ENCODE results near the gene CAND1. TPM values are rescaled to one million over a fixed set of nuclear protein-coding genes. Genes with fewer than 3 reads are reported as not detected.

The CAND1 gene
- total RNA-seq, 1 experiment from 2014 or later: 236 TPM

DNA sequence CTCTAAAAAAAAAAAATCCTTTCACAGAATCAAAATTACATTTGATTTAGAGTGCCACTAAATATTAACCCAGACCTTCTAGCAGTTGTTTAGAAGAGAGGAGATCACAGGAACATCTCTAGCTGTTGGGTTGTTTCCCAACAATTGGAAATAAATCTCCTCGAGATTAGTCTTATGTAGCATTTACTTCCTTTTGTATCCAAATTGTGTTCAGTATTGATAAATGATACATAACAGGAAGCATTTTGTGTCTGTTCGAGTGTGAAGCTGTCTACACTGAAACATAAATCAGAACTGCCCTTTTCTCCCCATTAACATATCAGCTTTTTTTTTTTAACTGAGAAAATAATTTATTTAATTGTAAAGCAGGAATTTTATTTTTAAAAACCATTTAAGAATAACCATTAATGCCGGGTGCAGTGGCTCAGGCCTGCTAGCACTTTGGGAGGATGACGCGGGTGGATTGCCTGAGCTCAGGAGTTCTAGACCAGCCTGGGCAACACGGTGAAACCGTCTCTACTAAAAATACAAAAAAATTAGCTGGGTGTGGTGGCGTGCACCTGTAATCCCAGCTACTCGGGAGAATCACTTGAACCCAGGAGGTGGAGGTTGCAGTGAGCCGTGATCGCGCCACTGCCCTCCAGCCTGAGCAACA lies 14.7 kb upstream of the CAND1 start:
- no peaks in the 10 kb centered on the region for H3K36me3 Mint-ChIP-seq
- TF ChIP-seq KAT7 (CRISPR knock-in tag; IDR thresholded peaks at IDR 0.05; ENCODE audit: borderline replicate concordance): no peak
- TF ChIP-seq TCF7 (CRISPR knock-in tag; IDR thresholded peaks at IDR 0.05; ENCODE audit: low read depth): no peak
- no peak for TF ChIP-seq NR3C1 (CRISPR knock-in tag; conservative IDR thresholded peaks at IDR 0.05; ENCODE audit: low read depth)
- TF ChIP-seq ZNF671 (CRISPR knock-in tag; IDR thresholded peaks at IDR 0.05): no peak
- TF ChIP-seq, protein P1, sequence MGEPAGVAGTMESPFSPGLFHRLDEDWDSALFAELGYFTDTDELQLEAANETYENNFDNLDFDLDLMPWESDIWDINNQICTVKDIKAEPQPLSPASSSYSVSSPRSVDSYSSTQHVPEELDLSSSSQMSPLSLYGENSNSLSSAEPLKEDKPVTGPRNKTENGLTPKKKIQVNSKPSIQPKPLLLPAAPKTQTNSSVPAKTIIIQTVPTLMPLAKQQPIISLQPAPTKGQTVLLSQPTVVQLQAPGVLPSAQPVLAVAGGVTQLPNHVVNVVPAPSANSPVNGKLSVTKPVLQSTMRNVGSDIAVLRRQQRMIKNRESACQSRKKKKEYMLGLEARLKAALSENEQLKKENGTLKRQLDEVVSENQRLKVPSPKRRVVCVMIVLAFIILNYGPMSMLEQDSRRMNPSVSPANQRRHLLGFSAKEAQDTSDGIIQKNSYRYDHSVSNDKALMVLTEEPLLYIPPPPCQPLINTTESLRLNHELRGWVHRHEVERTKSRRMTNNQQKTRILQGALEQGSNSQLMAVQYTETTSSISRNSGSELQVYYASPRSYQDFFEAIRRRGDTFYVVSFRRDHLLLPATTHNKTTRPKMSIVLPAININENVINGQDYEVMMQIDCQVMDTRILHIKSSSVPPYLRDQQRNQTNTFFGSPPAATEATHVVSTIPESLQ (CRISPR knock-in tag; IDR thresholded peaks at IDR 0.05): no peak
- no peak for TF ChIP-seq OVOL2 (CRISPR knock-in tag; IDR thresholded peaks at IDR 0.05; ENCODE audit: borderline replicate concordance)
- TF ChIP-seq, protein P2, sequence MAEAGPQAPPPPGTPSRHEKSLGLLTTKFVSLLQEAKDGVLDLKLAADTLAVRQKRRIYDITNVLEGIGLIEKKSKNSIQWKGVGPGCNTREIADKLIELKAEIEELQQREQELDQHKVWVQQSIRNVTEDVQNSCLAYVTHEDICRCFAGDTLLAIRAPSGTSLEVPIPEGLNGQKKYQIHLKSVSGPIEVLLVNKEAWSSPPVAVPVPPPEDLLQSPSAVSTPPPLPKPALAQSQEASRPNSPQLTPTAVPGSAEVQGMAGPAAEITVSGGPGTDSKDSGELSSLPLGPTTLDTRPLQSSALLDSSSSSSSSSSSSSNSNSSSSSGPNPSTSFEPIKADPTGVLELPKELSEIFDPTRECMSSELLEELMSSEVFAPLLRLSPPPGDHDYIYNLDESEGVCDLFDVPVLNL (CRISPR knock-in tag; IDR thresholded peaks at IDR 0.05; ENCODE audit: borderline replicate concordance, low read depth): no peak
- TF ChIP-seq ZNF219 (CRISPR knock-in tag; IDR thresholded peaks at IDR 0.05; ENCODE audit: borderline replicate concordance): no peak
- TF ChIP-seq, protein P3, sequence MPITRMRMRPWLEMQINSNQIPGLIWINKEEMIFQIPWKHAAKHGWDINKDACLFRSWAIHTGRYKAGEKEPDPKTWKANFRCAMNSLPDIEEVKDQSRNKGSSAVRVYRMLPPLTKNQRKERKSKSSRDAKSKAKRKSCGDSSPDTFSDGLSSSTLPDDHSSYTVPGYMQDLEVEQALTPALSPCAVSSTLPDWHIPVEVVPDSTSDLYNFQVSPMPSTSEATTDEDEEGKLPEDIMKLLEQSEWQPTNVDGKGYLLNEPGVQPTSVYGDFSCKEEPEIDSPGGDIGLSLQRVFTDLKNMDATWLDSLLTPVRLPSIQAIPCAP (CRISPR knock-in tag; IDR thresholded peaks at IDR 0.05): no peak
- TF ChIP-seq, protein P4, sequence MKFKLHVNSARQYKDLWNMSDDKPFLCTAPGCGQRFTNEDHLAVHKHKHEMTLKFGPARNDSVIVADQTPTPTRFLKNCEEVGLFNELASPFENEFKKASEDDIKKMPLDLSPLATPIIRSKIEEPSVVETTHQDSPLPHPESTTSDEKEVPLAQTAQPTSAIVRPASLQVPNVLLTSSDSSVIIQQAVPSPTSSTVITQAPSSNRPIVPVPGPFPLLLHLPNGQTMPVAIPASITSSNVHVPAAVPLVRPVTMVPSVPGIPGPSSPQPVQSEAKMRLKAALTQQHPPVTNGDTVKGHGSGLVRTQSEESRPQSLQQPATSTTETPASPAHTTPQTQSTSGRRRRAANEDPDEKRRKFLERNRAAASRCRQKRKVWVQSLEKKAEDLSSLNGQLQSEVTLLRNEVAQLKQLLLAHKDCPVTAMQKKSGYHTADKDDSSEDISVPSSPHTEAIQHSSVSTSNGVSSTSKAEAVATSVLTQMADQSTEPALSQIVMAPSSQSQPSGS (CRISPR knock-in tag; IDR thresholded peaks at IDR 0.05; ENCODE audit: borderline replicate concordance, low read depth): no peak
- TF ChIP-seq, protein P5, sequence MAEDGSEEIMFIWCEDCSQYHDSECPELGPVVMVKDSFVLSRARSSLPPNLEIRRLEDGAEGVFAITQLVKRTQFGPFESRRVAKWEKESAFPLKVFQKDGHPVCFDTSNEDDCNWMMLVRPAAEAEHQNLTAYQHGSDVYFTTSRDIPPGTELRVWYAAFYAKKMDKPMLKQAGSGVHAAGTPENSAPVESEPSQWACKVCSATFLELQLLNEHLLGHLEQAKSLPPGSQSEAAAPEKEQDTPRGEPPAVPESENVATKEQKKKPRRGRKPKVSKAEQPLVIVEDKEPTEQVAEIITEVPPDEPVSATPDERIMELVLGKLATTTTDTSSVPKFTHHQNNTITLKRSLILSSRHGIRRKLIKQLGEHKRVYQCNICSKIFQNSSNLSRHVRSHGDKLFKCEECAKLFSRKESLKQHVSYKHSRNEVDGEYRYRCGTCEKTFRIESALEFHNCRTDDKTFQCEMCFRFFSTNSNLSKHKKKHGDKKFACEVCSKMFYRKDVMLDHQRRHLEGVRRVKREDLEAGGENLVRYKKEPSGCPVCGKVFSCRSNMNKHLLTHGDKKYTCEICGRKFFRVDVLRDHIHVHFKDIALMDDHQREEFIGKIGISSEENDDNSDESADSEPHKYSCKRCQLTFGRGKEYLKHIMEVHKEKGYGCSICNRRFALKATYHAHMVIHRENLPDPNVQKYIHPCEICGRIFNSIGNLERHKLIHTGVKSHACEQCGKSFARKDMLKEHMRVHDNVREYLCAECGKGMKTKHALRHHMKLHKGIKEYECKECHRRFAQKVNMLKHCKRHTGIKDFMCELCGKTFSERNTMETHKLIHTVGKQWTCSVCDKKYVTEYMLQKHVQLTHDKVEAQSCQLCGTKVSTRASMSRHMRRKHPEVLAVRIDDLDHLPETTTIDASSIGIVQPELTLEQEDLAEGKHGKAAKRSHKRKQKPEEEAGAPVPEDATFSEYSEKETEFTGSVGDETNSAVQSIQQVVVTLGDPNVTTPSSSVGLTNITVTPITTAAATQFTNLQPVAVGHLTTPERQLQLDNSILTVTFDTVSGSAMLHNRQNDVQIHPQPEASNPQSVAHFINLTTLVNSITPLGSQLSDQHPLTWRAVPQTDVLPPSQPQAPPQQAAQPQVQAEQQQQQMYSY (CRISPR knock-in tag; IDR thresholded peaks at IDR 0.05): no peak
- no peak for TF ChIP-seq GTF2I (CRISPR knock-in tag; conservative IDR thresholded peaks at IDR 0.05)
- no peak for TF ChIP-seq NFE2L1 (CRISPR knock-in tag; IDR thresholded peaks at IDR 0.05)
- TF ChIP-seq, protein P6, sequence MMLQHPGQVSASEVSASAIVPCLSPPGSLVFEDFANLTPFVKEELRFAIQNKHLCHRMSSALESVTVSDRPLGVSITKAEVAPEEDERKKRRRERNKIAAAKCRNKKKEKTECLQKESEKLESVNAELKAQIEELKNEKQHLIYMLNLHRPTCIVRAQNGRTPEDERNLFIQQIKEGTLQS (CRISPR knock-in tag; conservative IDR thresholded peaks at IDR 0.05): no peak
- TF ChIP-seq, protein P7, sequence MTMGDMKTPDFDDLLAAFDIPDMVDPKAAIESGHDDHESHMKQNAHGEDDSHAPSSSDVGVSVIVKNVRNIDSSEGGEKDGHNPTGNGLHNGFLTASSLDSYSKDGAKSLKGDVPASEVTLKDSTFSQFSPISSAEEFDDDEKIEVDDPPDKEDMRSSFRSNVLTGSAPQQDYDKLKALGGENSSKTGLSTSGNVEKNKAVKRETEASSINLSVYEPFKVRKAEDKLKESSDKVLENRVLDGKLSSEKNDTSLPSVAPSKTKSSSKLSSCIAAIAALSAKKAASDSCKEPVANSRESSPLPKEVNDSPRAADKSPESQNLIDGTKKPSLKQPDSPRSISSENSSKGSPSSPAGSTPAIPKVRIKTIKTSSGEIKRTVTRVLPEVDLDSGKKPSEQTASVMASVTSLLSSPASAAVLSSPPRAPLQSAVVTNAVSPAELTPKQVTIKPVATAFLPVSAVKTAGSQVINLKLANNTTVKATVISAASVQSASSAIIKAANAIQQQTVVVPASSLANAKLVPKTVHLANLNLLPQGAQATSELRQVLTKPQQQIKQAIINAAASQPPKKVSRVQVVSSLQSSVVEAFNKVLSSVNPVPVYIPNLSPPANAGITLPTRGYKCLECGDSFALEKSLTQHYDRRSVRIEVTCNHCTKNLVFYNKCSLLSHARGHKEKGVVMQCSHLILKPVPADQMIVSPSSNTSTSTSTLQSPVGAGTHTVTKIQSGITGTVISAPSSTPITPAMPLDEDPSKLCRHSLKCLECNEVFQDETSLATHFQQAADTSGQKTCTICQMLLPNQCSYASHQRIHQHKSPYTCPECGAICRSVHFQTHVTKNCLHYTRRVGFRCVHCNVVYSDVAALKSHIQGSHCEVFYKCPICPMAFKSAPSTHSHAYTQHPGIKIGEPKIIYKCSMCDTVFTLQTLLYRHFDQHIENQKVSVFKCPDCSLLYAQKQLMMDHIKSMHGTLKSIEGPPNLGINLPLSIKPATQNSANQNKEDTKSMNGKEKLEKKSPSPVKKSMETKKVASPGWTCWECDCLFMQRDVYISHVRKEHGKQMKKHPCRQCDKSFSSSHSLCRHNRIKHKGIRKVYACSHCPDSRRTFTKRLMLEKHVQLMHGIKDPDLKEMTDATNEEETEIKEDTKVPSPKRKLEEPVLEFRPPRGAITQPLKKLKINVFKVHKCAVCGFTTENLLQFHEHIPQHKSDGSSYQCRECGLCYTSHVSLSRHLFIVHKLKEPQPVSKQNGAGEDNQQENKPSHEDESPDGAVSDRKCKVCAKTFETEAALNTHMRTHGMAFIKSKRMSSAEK (CRISPR knock-in tag; IDR thresholded peaks at IDR 0.05; ENCODE audit: borderline replicate concordance): no peak
- TF ChIP-seq TP53 (CRISPR knock-in tag; IDR thresholded peaks at IDR 0.05): no peak
- TF ChIP-seq, protein P8, sequence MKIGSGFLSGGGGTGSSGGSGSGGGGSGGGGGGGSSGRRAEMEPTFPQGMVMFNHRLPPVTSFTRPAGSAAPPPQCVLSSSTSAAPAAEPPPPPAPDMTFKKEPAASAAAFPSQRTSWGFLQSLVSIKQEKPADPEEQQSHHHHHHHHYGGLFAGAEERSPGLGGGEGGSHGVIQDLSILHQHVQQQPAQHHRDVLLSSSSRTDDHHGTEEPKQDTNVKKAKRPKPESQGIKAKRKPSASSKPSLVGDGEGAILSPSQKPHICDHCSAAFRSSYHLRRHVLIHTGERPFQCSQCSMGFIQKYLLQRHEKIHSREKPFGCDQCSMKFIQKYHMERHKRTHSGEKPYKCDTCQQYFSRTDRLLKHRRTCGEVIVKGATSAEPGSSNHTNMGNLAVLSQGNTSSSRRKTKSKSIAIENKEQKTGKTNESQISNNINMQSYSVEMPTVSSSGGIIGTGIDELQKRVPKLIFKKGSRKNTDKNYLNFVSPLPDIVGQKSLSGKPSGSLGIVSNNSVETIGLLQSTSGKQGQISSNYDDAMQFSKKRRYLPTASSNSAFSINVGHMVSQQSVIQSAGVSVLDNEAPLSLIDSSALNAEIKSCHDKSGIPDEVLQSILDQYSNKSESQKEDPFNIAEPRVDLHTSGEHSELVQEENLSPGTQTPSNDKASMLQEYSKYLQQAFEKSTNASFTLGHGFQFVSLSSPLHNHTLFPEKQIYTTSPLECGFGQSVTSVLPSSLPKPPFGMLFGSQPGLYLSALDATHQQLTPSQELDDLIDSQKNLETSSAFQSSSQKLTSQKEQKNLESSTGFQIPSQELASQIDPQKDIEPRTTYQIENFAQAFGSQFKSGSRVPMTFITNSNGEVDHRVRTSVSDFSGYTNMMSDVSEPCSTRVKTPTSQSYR (CRISPR knock-in tag; IDR thresholded peaks at IDR 0.05): no peak
- TF ChIP-seq, protein P9, sequence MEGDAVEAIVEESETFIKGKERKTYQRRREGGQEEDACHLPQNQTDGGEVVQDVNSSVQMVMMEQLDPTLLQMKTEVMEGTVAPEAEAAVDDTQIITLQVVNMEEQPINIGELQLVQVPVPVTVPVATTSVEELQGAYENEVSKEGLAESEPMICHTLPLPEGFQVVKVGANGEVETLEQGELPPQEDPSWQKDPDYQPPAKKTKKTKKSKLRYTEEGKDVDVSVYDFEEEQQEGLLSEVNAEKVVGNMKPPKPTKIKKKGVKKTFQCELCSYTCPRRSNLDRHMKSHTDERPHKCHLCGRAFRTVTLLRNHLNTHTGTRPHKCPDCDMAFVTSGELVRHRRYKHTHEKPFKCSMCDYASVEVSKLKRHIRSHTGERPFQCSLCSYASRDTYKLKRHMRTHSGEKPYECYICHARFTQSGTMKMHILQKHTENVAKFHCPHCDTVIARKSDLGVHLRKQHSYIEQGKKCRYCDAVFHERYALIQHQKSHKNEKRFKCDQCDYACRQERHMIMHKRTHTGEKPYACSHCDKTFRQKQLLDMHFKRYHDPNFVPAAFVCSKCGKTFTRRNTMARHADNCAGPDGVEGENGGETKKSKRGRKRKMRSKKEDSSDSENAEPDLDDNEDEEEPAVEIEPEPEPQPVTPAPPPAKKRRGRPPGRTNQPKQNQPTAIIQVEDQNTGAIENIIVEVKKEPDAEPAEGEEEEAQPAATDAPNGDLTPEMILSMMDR (IDR thresholded peaks at IDR 0.05): no peak
- no peak overlapping the region for H3K27ac Mint-ChIP-seq
- CTCF ChIA-PET: no interaction called here
- no peaks in the 10 kb centered on the region for H3K27me3 Mint-ChIP-seq (ENCODE audit: low read depth)
- no peak for DNase-seq (ENCODE audit: low spot score)
- no peak for ATAC-seq
- H3K4me1 Mint-ChIP-seq: no peaks in the 10 kb centered on the region
- no peak overlapping the region for H3K4me3 Mint-ChIP-seq
- H3K9me3 Mint-ChIP-seq: no peaks in the 10 kb centered on the region
- POLR2A ChIA-PET: no interaction called here

All from WTC11 (cell line).